Gastrocnemius medialis (tissue), 4 donors: Measurements from ENCODE around the gene ZMPSTE24.

Source experiments
- POLR2A ChIP-seq, 2 donors: fragments of 450-650 bp; IDR thresholded peaks; one replicate each; pipeline ENCODE4 v1.6.1; 2017; ENCODE audit warnings: antibody characterized with exemption in 2 of 2, mild to moderate bottlenecking in 2 of 2, moderate library complexity in 2 of 2
- TF ChIP-seq, protein P1 (sequence below), 5 experiments: fragments of 450-650 bp in 3 of 5; fragments of 200-600 bp in 2 of 5; sonication (generic) in 2 of 5; IDR thresholded peaks in 4 of 5; conservative IDR thresholded peaks in 1 of 5; 1 replicate in 4 of 5; 2 replicates in 1 of 5; pipeline ENCODE4 v1.5.1; 2016 to 2019; ENCODE audit warnings: antibody characterized with exemption in 5 of 5, mild to moderate bottlenecking in 3 of 5, moderate library complexity in 3 of 5

GRCh38 chr1:40316595-40317393, 58.8 kb downstream of the ZMPSTE24 start, which contains the start of gene COL9A2:
- TF ChIP-seq, protein P1, sequence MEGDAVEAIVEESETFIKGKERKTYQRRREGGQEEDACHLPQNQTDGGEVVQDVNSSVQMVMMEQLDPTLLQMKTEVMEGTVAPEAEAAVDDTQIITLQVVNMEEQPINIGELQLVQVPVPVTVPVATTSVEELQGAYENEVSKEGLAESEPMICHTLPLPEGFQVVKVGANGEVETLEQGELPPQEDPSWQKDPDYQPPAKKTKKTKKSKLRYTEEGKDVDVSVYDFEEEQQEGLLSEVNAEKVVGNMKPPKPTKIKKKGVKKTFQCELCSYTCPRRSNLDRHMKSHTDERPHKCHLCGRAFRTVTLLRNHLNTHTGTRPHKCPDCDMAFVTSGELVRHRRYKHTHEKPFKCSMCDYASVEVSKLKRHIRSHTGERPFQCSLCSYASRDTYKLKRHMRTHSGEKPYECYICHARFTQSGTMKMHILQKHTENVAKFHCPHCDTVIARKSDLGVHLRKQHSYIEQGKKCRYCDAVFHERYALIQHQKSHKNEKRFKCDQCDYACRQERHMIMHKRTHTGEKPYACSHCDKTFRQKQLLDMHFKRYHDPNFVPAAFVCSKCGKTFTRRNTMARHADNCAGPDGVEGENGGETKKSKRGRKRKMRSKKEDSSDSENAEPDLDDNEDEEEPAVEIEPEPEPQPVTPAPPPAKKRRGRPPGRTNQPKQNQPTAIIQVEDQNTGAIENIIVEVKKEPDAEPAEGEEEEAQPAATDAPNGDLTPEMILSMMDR (IDR thresholded peaks at IDR 0.05 in 4 of 5, conservative IDR thresholded peaks at IDR 0.05 in 1 of 5), result no peak
- no peak for TF ChIP-seq POLR2A (IDR thresholded peaks at IDR 0.05)
